HEK293 (cell line): ENCODE results near the gene CDCA5.

Source experiments
- CTCF ChIA-PET: fragments of 350-600 bp; formaldehyde crosslinking; extraction: SDS; loops from one replicate; lab custom pipeline; 2021; ENCODE audit warnings: antibody characterized with exemption; lab: Yijun Ruan, JAX
- POLR2A ChIA-PET: fragments of 300-600 bp; formaldehyde crosslinking; extraction: SDS; loops from one replicate; lab custom pipeline; 2020; ENCODE audit warnings: antibody characterized with exemption, inconsistent platforms; lab: Yijun Ruan, JAX
- H3K27ac ChIP-seq: fragments of 200-500 bp; sonication (Bioruptor generic); 2 replicates; pipeline ENCODE4 v1.5.1; 2014; ENCODE audit warnings: low read depth, low read length, control low read depth, inconsistent platforms; ENCODE audit errors: extremely low read depth
- H3K36me3 ChIP-seq, 2 experiments: fragments of 200-500 bp in 1 of 2; sonication (Bioruptor generic) in 1 of 2; 1 replicate in 1 of 2; 2 replicates in 1 of 2; pipeline ENCODE4 v1.5.1; 2014 to 2017; ENCODE audit warnings: inconsistent platforms in 2 of 2, low read length in 2 of 2; ENCODE audit not compliant: control insufficient read depth in 2 of 2, insufficient read depth in 1 of 2
- H3K4me1 ChIP-seq: fragments of 200-500 bp; sonication (Bioruptor generic); 2 replicates; pipeline ENCODE4 v1.5.1; 2014; ENCODE audit warnings: mild to moderate bottlenecking, low read length, inconsistent platforms; ENCODE audit not compliant: control insufficient read depth, insufficient read depth
- H3K4me3 ChIP-seq: 2 replicates; pipeline ENCODE4 v1.5.1; 2011; ENCODE audit warnings: low read depth, mild to moderate bottlenecking, control low read depth, low read length, moderate library complexity
- H3K9me3 ChIP-seq: fragments of 200-500 bp; sonication (Bioruptor generic); 2 replicates; pipeline ENCODE4 v1.5.1; 2014; ENCODE audit warnings: low read depth, low read length, inconsistent platforms; ENCODE audit not compliant: control insufficient read depth, insufficient read depth
- AEBP2 ChIP-seq: fragments of 450-650 bp; formaldehyde crosslinking; IDR thresholded peaks from 2 replicates; pipeline ENCODE4 v1.5.1; 2016; ENCODE audit warnings: missing biosample characterization, missing genetic modification characterization, borderline replicate concordance
- INSM2 ChIP-seq: fragments of 450-650 bp; formaldehyde crosslinking; IDR thresholded peaks from 2 replicates; pipeline ENCODE4 v1.5.1; 2016; ENCODE audit warnings: missing biosample characterization, missing genetic modification characterization
- KLF16 ChIP-seq: fragments of 450-650 bp; formaldehyde crosslinking; IDR thresholded peaks from 2 replicates; pipeline ENCODE4 v1.5.1; 2017; ENCODE audit warnings: missing biosample characterization, missing genetic modification characterization
- KLF9 ChIP-seq: fragments of 450-650 bp; formaldehyde crosslinking; IDR thresholded peaks from 2 replicates; pipeline ENCODE4 v1.5.1; 2016; ENCODE audit warnings: missing biosample characterization, missing genetic modification characterization, low read depth
- REPIN1 ChIP-seq: fragments of 450-650 bp; formaldehyde crosslinking; IDR thresholded peaks from 2 replicates; pipeline ENCODE4 v1.5.1; 2017; ENCODE audit warnings: missing biosample characterization, missing genetic modification characterization, low read depth
- SCRT2 ChIP-seq: fragments of 450-650 bp; formaldehyde crosslinking; IDR thresholded peaks from 2 replicates; pipeline ENCODE4 v1.5.1; 2016; ENCODE audit warnings: missing biosample characterization, missing genetic modification characterization
- ZBTB1 ChIP-seq: fragments of 450-650 bp; formaldehyde crosslinking; IDR thresholded peaks from 2 replicates; pipeline ENCODE4 v1.5.1; 2016; ENCODE audit warnings: missing biosample characterization, missing genetic modification characterization
- ZBTB11 ChIP-seq: fragments of 450-650 bp; formaldehyde crosslinking; conservative IDR thresholded peaks from 2 replicates; pipeline ENCODE4 v1.5.1; 2016; ENCODE audit warnings: low read depth, missing biosample characterization, missing genetic modification characterization
- ZBTB17 ChIP-seq: fragments of 450-650 bp; formaldehyde crosslinking; IDR thresholded peaks from 2 replicates; pipeline ENCODE4 v1.5.1; 2016; ENCODE audit warnings: missing biosample characterization, missing genetic modification characterization
- ZBTB48 ChIP-seq: fragments of 450-650 bp; formaldehyde crosslinking; IDR thresholded peaks from 2 replicates; pipeline ENCODE4 v1.5.1; 2016; ENCODE audit warnings: missing biosample characterization, missing genetic modification characterization
- ZNF10 ChIP-seq: fragments of 450-650 bp; formaldehyde crosslinking; IDR thresholded peaks from 2 replicates; pipeline ENCODE4 v1.5.1; 2017; ENCODE audit warnings: missing biosample characterization, missing genetic modification characterization
- ZNF2 ChIP-seq: fragments of 450-650 bp; formaldehyde crosslinking; IDR thresholded peaks from 2 replicates; pipeline ENCODE4 v1.5.1; 2016; ENCODE audit warnings: missing biosample characterization, missing genetic modification characterization
- ZNF26 ChIP-seq: fragments of 450-650 bp; formaldehyde crosslinking; IDR thresholded peaks from 2 replicates; pipeline ENCODE4 v1.5.1; 2016; ENCODE audit warnings: missing biosample characterization, missing genetic modification characterization
- ZNF37A ChIP-seq: fragments of 450-650 bp; IDR thresholded peaks from 2 replicates; pipeline ENCODE4 v1.5.1; 2018; ENCODE audit warnings: missing biosample characterization, missing genetic modification characterization
- ZNF398 ChIP-seq: fragments of 450-650 bp; formaldehyde crosslinking; IDR thresholded peaks from 2 replicates; pipeline ENCODE4 v1.5.1; 2017; ENCODE audit warnings: missing biosample characterization, missing genetic modification characterization
- ZNF449 ChIP-seq: fragments of 450-650 bp; formaldehyde crosslinking; IDR thresholded peaks from 2 replicates; pipeline ENCODE4 v1.5.1; 2017; ENCODE audit warnings: missing biosample characterization, mild to moderate bottlenecking, missing genetic modification characterization, moderate library complexity
- ZNF488 ChIP-seq: fragments of 450-650 bp; formaldehyde crosslinking; IDR thresholded peaks from 2 replicates; pipeline ENCODE4 v1.5.1; 2016; ENCODE audit warnings: missing biosample characterization, missing genetic modification characterization
- ZNF530 ChIP-seq: fragments of 450-650 bp; formaldehyde crosslinking; IDR thresholded peaks from 2 replicates; pipeline ENCODE4 v1.5.1; 2016; ENCODE audit warnings: low read depth, missing biosample characterization, missing genetic modification characterization
- ZNF548 ChIP-seq: fragments of 450-650 bp; formaldehyde crosslinking; IDR thresholded peaks from 2 replicates; pipeline ENCODE4 v1.5.1; 2016; ENCODE audit warnings: missing biosample characterization, missing genetic modification characterization
- ZNF549 ChIP-seq: fragments of 450-650 bp; IDR thresholded peaks from 2 replicates; pipeline ENCODE4 v1.5.1; 2018; ENCODE audit warnings: missing biosample characterization, missing genetic modification characterization, mild to moderate bottlenecking, inconsistent platforms, moderate library complexity
- ZNF561 ChIP-seq: fragments of 450-650 bp; IDR thresholded peaks from 2 replicates; pipeline ENCODE4 v1.5.1; 2018; ENCODE audit warnings: missing biosample characterization, missing genetic modification characterization, borderline replicate concordance
- ZNF629 ChIP-seq: fragments of 450-650 bp; formaldehyde crosslinking; IDR thresholded peaks from 2 replicates; pipeline ENCODE4 v1.5.1; 2017; ENCODE audit warnings: missing biosample characterization, missing genetic modification characterization
- ZNF677 ChIP-seq: fragments of 450-650 bp; IDR thresholded peaks from 2 replicates; pipeline ENCODE4 v1.5.0; 2018; ENCODE audit warnings: missing biosample characterization, mild to moderate bottlenecking, missing genetic modification characterization, moderate library complexity

CDCA5 gene

GRCh38 chr11:65095974-65096806 lies 12.3 kb upstream of the CDCA5 start, which contains the start of gene VPS51:
TSS of gene VPS51 (plus strand) at chr11:65096214. CDS start at chr11:65096251, 37 bp downstream.
- peaks cover 3% of the 10 kb centered on the region; the same call in 1 of the 2 replicates for H3K4me1 ChIP-seq
- ChIA-PET CTCF (interaction anchor here (0.5 to 8.8 kb wide), 3 partner anchors 16 to 219 kb away, joined by 3 to 110 read pairs (median 3); partner anchors contain the start of gene TM7SF2), POLR2A (interaction anchor here (1.2 to 2.6 kb wide), 10 partner anchors 11 to 318 kb away, joined by 4 to 24 read pairs (median 6); partner anchors contain the start of genes ARL2, CDCA5, FAU and MRPL49)
- H3K27ac ChIP-seq = peak within 1 kb of the TSS; percentile 60; the same call in 1 of the 2 replicates
- no peaks in the 10 kb centered on the region for H3K9me3 ChIP-seq
- peaks cover 0 to 8% of the 10 kb centered on the region in 2 experiments; a peak in 2 of 3 replicates for H3K36me3 ChIP-seq
- peak within 1 kb of the TSS; percentile 61 for H3K4me3 ChIP-seq
- TF ChIP-seq ZNF548 (tag by site-specific recombination) (no peak), ZNF530 (tag by site-specific recombination) (peak; percentile 29; the same call in 1 of the 2 replicates), ZBTB1 (tag by site-specific recombination) (0 out of 2 replicates have a peak, but pooled peaks have one; percentile 17), REPIN1 (tag by site-specific recombination) (0 out of 2 replicates have a peak, but pooled peaks have one; percentile 44), KLF9 (tag by site-specific recombination) (peak; percentile 66), ZNF26 (tag by site-specific recombination) (no peak), ZBTB48 (tag by site-specific recombination) (peak; percentile 86), SCRT2 (tag by site-specific recombination) (0 out of 2 replicates have a peak, but pooled peaks have one; percentile 39), ZNF549 (no peak), ZNF2 (peak; percentile 93), ZNF10 (tag by site-specific recombination) (peak; percentile 59; the same call in 1 of the 2 replicates), ZBTB17 (tag by site-specific recombination) (peak; percentile 79), ZNF677 (no peak), ZBTB11 (tag by site-specific recombination) (peak; percentile 100), ZNF398 (tag by site-specific recombination) (0 out of 2 replicates have a peak, but pooled peaks have one; percentile 20), ZNF561 (tag by site-specific recombination) (peak; percentile 98), ZNF449 (tag by site-specific recombination) (no peak), ZNF629 (tag by site-specific recombination) (peak; percentile 82), KLF16 (tag by site-specific recombination) (peak; percentile 97), AEBP2 (tag by site-specific recombination) (peak; percentile 88; the same call in 1 of the 2 replicates), INSM2 (peak; percentile 89), ZNF488 (tag by site-specific recombination) (0 out of 2 replicates have a peak, but pooled peaks have one; percentile 35), ZNF37A (tag by site-specific recombination) (no peak)
